Sigmoid colon (tissue), 4 donors: Measurements from ENCODE around the gene TAOK3.

ENCODE experiments used
- POLR2A ChIP-seq, 2 donors: fragments of 450-650 bp; IDR thresholded peaks; one replicate each; pipeline ENCODE4 v1.6.1; 2016; ENCODE audit warnings: antibody characterized with exemption in 2 of 2, mild to moderate bottlenecking in 2 of 2, moderate library complexity in 2 of 2
- POLR2AphosphoS5 ChIP-seq, 4 donors: sonication (generic); formaldehyde crosslinking; IDR thresholded peaks; one replicate each; pipeline ENCODE4 v1.6.1; 2017; ENCODE audit warnings: antibody characterized with exemption in 4 of 4

DNA sequence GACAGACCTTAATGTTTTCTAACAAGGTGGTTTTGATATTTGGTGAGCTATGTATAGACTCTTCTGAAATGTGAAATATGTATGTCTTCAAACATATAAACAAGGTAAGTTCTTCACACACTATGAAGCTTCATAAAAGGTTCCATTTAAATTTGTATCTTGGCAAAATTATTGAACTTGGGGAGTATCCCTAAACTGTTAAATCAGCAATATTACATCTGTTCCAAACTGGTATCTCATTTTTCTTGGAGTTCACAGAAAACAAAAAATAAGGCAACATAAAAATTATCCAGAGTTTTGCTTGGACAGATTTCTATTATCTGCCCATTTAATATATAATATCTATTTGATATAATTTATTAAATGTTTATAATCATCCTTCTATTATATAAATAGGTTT is 62.4 kb downstream of the TAOK3 start:
- TF ChIP-seq POLR2A (IDR thresholded peaks at IDR 0.05), result no peak
- TF ChIP-seq POLR2AphosphoS5 (IDR thresholded peaks at IDR 0.05), result no peak
